Measurements from ENCODE around the gene TEX29. TPM values are rescaled to one million over a fixed set of nuclear protein-coding genes. Genes with fewer than 3 reads are reported as not detected.

TEX29 gene
- total RNA-seq, 4 donors from 2014 or later = not detected

DNA sequence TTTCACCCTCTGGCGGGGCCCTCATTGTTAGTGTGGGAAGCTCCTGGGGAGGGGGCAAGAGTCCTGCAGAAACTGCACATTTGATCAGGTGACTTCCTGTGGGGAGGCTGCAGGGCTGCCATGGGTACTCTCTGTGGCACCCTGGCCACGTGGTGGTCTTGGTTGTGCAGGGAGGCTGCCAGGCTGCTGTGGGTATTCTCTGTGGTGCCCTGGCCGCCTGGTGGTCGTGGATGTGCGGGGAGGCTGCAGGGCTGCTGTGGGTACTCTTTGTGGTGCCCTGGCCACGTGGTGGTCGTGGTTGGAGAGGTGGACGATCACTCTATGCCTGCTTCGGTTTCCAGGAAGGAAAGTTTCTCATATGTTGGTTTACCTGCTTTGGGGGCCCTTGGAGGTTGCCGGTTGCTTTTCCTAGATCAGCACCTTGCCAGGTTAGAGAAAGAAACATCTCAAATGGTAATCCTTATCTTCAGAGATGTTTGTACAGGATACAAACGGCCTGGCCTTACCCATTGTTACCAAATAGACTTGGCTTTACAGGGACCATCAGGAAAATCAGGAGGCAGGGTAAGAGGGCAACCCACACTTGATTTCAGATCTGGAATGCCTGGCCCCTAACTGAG lies 22.9 kb downstream of the TEX29 start:
- intact Hi-C loops (cut with DNase I; ENCODE audit: low total_unique reads) = no loop called here
- TF ChIP-seq, protein P1, sequence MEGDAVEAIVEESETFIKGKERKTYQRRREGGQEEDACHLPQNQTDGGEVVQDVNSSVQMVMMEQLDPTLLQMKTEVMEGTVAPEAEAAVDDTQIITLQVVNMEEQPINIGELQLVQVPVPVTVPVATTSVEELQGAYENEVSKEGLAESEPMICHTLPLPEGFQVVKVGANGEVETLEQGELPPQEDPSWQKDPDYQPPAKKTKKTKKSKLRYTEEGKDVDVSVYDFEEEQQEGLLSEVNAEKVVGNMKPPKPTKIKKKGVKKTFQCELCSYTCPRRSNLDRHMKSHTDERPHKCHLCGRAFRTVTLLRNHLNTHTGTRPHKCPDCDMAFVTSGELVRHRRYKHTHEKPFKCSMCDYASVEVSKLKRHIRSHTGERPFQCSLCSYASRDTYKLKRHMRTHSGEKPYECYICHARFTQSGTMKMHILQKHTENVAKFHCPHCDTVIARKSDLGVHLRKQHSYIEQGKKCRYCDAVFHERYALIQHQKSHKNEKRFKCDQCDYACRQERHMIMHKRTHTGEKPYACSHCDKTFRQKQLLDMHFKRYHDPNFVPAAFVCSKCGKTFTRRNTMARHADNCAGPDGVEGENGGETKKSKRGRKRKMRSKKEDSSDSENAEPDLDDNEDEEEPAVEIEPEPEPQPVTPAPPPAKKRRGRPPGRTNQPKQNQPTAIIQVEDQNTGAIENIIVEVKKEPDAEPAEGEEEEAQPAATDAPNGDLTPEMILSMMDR (IDR thresholded peaks at IDR 0.05) = no peak
- TF ChIP-seq POLR2A (IDR thresholded peaks at IDR 0.05) = no peak
- peak in 1 of 2 donors; percentile 68 for DNase-seq (ENCODE audit: low spot score in 2 of 2)
- 83 to 89% methylated on average over 11 of the region's 11 CpGs for WGBS, 2 donors
- no peak overlapping the region for H3K4me3 ChIP-seq (ENCODE audit: low read depth, poor library complexity, severe bottlenecking)

DNA sequence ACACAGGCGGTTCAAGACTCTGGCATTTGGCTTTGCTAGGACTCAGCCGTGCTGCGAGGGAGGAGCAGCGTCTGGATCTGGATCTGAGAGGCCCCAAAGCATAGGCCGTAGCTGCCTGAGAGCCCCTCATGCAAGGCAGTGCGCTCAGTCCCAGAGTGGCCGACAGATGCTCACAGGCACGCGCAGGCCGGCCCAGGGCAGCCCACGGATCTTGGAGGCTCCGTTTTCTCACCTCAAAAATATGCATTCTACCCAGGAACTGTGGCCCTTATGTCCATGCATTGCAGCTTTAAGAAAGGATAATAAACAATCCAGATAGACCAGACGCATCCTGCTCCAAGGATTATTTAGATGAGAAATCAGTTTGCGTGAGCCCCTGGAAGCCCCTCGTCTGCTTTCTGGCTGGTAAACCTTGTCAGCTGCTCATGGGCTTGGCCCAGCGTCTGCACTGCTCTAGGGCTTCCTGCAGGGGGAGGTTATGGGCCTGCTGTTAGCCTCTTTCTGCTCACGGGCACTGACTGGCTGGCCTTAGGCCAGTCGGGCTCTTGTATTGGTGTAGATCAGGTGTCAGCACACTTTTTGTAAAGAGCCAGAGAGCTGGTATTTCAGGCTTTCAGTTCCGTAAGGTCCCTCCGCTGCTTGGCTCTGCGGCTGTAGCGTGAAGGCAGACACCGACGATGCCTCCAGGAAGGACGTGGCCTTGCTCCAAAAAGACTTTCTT lies 24.2 kb downstream of the TEX29 start:
- no peak overlapping the region for H3K4me3 ChIP-seq (ENCODE audit: low read depth, poor library complexity, severe bottlenecking)
- intact Hi-C loops (cut with DNase I; ENCODE audit: low total_unique reads) = no loop called here
- TF ChIP-seq, protein P1 (IDR thresholded peaks at IDR 0.05) = no peak
- no peak for TF ChIP-seq POLR2A (IDR thresholded peaks at IDR 0.05)
- 79 to 83% methylated on average over 25 of the region's 25 CpGs for WGBS, 2 donors
- peak in 1 of 2 donors; percentile 62 for DNase-seq (ENCODE audit: low spot score in 2 of 2)

DNA sequence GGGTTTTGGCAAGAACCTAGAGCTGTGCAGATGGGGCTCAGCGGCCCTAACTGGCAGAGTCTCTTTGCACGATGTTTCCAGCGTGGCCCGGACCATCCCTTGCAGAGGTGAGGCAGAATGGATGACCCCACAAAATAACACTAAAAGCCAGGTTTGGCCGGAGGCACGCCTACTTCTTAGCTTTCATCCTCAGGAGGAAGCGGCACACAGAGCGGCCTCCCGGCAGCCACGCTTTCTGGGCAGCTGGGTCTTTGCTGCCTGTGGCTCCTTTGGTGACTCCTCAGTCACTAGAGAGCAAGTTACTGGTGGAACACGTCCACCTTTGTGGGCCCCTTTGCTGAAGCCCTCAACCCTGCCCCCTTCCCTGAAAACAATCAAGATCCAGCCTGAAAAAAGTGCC lies 25.2 kb downstream of the TEX29 start:
- intact Hi-C loops (cut with DNase I; ENCODE audit: low total_unique reads) = no loop called here
- TF ChIP-seq, protein P1 (IDR thresholded peaks at IDR 0.05) = no peak
- no peak for TF ChIP-seq POLR2A (IDR thresholded peaks at IDR 0.05)
- no peak overlapping the region for H3K4me3 ChIP-seq (ENCODE audit: low read depth, poor library complexity, severe bottlenecking)
- 91 to 97% methylated on average over 11 of the region's 11 CpGs for WGBS, 2 donors
- peak in 1 of 2 donors; percentile 71 for DNase-seq (ENCODE audit: low spot score in 2 of 2)

DNA sequence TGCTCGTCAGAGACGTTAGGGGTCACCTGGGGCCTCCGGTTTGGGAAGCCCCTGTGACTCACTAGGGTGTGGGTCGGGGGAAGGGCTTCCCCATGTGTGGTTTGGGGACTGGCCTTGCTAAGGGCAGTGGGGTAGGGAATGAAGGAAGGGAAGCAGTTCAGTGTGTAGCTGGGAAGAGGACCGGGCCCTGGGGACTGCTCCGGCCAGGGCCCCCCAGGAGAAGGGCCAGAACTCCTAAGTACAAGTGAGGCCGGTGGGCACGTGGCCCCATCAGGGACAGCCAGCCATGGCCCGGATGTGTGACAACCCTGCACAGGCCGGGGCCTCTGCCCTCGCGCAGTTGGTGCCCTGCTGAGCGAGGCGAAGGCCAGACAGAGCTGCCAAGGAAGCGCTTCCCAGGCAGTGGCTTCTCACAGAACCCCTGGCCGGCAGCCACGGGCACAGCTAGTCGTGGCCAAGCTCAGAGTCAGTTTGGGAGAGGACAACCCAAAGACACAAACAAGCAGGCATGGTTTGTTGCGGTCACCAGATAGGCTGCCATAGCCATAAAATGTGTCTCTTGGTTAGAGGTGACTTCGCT lies 25.7 kb downstream of the TEX29 start:
- intact Hi-C loops (cut with DNase I; ENCODE audit: low total_unique reads) = no loop called here
- TF ChIP-seq, protein P1 (IDR thresholded peaks at IDR 0.05) = no peak
- no peak for TF ChIP-seq POLR2A (IDR thresholded peaks at IDR 0.05)
- WGBS, 2 donors = 86 to 88% methylated on average over 17 to 20 of the region's 20 CpGs
- H3K4me3 ChIP-seq (ENCODE audit: low read depth, poor library complexity, severe bottlenecking) = no peak overlapping the region
- peak in 1 of 2 donors; percentile 77 for DNase-seq (ENCODE audit: low spot score in 2 of 2)

DNA sequence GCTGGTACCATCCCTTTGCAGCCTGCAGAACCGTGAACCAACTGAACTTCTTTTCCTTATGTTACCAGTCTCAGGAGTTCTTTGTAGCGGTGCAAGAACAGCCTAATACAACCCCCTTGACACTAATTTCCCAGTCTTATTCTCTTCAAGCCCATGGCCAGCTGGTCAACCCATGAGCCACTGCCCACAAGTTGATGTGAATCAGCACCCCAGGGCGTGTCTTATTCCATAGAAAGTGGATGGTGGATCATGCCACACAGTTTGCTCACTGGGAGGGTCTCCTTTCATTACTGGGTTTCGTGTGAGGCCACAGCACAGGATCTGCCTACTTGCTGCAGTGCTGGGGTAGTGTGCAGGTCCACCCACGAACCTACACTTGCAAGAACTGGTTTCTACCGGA lies 27.0 kb downstream of the TEX29 start:
- WGBS, 2 donors = 90 to 92% methylated on average over 6 of the region's 6 CpGs
- no peak overlapping the region for H3K4me3 ChIP-seq (ENCODE audit: low read depth, poor library complexity, severe bottlenecking)
- intact Hi-C loops (cut with DNase I; ENCODE audit: low total_unique reads) = no loop called here
- DNase-seq (ENCODE audit: low spot score in 2 of 2) = no peak
- TF ChIP-seq, protein P1 (IDR thresholded peaks at IDR 0.05) = no peak
- no peak for TF ChIP-seq POLR2A (IDR thresholded peaks at IDR 0.05)
